Breast epithelium (tissue), 3 donors: ENCODE measurements around the gene CRIM1.

Source experiments
- CTCF ChIP-seq, 3 donors: fragments of 450-650 bp; IDR thresholded peaks; one replicate each; pipeline ENCODE4 v1.5.1; 2016 to 2017; ENCODE audit warnings: antibody characterized with exemption in 3 of 3, mild to moderate bottlenecking in 3 of 3, moderate library complexity in 3 of 3
- POLR2A ChIP-seq: fragments of 450-650 bp; IDR thresholded peaks from one replicate; pipeline ENCODE4 v1.6.1; 2016; ENCODE audit warnings: antibody characterized with exemption, mild to moderate bottlenecking, moderate library complexity
- POLR2AphosphoS5 ChIP-seq, 3 donors: sonication (generic); formaldehyde crosslinking; IDR thresholded peaks; one replicate each; pipeline ENCODE4 v1.6.1; 2017; ENCODE audit warnings: antibody characterized with exemption in 3 of 3

DNA sequence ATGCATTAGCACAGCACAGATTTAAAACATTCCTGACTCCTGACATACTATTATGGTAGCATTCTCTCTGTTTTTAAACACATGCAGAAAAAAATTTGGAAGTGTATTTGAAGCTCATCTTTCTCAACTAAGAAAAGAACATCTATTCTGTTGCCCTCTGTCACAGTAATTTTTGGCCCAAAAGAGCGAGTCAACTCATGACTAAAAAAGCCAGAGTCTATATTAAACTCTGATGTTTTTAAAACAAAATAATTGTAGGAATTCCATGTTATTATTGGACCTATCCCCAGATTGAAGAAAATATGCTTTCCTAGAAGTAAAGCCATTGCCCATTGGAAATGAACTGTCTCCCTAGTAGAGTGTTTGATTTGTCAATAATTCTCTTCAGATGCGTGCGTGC lies 96.7 kb downstream of the CRIM1 start:
- TF ChIP-seq CTCF (IDR thresholded peaks at IDR 0.05) (no peak), POLR2A (no peak), POLR2AphosphoS5 (IDR thresholded peaks at IDR 0.05) (no peak)
